ENCODE data around the gene ERBB4. TPM values are rescaled to one million over a fixed set of nuclear protein-coding genes. Genes with fewer than 3 reads are reported as not detected.

Gene ERBB4
- polyA plus RNA-seq, 1 donor: 0.37 TPM

DNA sequence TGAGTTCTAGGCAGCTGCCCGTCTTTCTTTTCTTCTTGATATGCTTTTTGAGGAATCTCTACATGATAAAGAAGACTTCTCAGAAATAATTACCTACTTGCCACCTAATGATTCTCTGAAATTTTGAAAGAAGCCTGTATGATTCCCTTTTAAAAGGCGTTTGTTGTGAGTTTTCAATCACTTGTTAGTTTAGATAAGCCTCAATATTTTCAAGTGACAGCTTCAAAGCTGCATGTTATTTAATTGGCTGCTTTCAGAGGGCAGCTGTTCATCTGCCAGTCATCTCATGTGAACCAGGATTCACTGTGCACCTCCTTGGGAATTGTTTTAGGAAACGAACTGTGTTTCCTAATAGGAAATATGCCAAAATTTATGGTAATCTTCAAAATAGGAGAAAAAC lies 1044.1 kb downstream of the ERBB4 start:
- Histone ChIP-seq H3K36me3 (ENCODE audit: control insufficient read depth, insufficient read depth, low read length) (no peaks in the 10 kb centered on the region), H3K4me1 (ENCODE audit: control insufficient read depth, insufficient read depth, low read length) (no peaks in the 10 kb centered on the region)
- WGBS (ENCODE audit: insufficient coverage, low lambda C conversion rate): 80% methylated on average over 3 of the region's 3 CpGs

DNA sequence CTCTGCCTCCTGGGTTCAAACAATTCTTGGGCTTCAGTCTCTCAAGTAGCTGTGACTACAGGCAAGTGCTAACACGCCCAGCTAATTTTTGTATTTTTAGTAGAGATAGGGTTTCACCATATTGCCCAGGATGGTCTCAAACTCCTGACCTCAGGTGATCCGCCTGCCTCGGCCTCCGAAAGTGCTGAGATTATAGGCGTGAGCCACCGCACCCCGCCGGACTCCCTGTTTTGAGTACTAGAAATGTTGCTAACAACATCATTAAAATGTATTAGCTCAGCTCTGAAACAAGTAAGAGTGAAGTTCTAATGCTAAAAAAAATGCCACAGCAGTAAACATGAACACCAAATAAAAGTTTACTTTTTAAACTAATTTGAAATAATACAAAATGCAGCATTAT lies 1044.5 kb downstream of the ERBB4 start:
- no peak for DNase-seq
- 95% methylated on average over 4 of the region's 8 CpGs for WGBS (ENCODE audit: insufficient coverage, low lambda C conversion rate)
- no peak overlapping the region for H3K27ac ChIP-seq (ENCODE audit: low read length)
- no peaks in the 10 kb centered on the region for H3K36me3 ChIP-seq (ENCODE audit: control insufficient read depth, insufficient read depth, low read length)
- no peaks in the 10 kb centered on the region for H3K9me3 ChIP-seq (ENCODE audit: control insufficient read depth, low read depth, low read length)
- H3K27me3 ChIP-seq (ENCODE audit: control insufficient read depth, insufficient read depth, low read length): no peaks in the 10 kb centered on the region
- H3K4me1 ChIP-seq (ENCODE audit: control insufficient read depth, insufficient read depth, low read length): no peaks in the 10 kb centered on the region
- H3K4me3 ChIP-seq (ENCODE audit: low read length): no peak overlapping the region

More for the DNA sequence above, 1044.1 kb downstream of the ERBB4 start:
- no peak overlapping the region for H3K4me3 ChIP-seq (ENCODE audit: low read length)
- no peaks in the 10 kb centered on the region for H3K9me3 ChIP-seq (ENCODE audit: control insufficient read depth, low read depth, low read length)
- no peak overlapping the region for H3K27ac ChIP-seq (ENCODE audit: low read length)
- no peaks in the 10 kb centered on the region for H3K27me3 ChIP-seq (ENCODE audit: control insufficient read depth, insufficient read depth, low read length)
- DNase-seq: no peak

DNA sequence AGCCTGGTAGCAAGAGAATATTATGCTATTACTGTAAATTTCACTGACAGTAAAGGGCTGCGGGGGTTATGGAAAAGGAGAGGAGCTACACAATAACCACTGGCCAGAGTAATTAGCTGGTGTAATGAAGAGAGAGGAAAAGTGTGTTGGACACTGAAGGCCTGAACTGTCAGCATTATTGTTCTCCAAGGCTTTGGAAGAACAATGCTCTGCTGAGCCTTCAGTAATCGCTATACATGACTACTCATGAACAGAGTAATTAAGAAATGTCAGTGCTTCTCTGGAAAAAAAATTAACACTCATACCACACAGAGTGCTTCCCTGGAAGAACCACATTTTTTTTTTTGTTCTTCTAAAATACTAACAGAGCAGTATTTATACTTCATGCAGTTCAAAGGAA lies 1050.9 kb downstream of the ERBB4 start:
- H3K4me3 ChIP-seq (ENCODE audit: low read length): no peak overlapping the region
- no peaks in the 10 kb centered on the region for H3K27me3 ChIP-seq (ENCODE audit: control insufficient read depth, insufficient read depth, low read length)
- 83% methylated on average over 1 of the region's 2 CpGs for WGBS (ENCODE audit: insufficient coverage, low lambda C conversion rate)
- H3K4me1 ChIP-seq (ENCODE audit: control insufficient read depth, insufficient read depth, low read length): no peaks in the 10 kb centered on the region
- H3K27ac ChIP-seq (ENCODE audit: low read length): no peak overlapping the region
- no peak for DNase-seq
- H3K36me3 ChIP-seq (ENCODE audit: control insufficient read depth, insufficient read depth, low read length): no peaks in the 10 kb centered on the region
- H3K9me3 ChIP-seq (ENCODE audit: control insufficient read depth, low read depth, low read length): no peaks in the 10 kb centered on the region

DNA sequence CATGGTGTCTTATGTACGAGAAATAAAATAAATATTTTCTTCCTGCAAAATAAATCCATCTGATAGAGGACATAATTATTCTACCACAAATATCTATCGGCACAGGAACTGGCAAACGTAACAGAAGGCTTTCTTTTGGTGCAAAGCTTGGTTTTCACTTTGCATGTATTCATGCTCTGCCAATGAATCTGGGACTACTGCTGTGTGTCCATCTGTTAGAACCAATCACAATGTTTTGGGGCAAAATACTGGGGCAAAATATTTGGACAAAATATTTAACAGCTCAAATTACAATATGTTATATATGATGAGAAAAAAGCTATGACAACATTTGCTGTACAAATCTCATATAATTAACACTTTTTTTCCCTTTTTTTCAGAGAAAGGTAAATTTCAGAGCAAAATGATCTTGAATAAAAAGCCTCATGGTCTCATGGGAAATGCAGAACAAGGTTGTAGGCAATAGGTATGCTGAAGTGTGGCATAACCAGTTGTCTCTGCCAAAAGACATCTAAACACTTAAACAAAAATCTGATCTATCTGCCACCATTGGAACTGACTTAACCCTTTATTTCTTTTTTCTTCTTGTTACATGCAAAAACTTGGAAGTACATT lies 1059.0 kb downstream of the ERBB4 start:
- WGBS (ENCODE audit: insufficient coverage, low lambda C conversion rate): no CpG with 5 or more reads among the region's 3 CpGs
- Histone ChIP-seq H3K4me1 (ENCODE audit: control insufficient read depth, insufficient read depth, low read length) (no peaks in the 10 kb centered on the region), H3K9me3 (ENCODE audit: control insufficient read depth, low read depth, low read length) (no peaks in the 10 kb centered on the region), H3K36me3 (ENCODE audit: control insufficient read depth, insufficient read depth, low read length) (no peaks in the 10 kb centered on the region), H3K27me3 (ENCODE audit: control insufficient read depth, insufficient read depth, low read length) (no peaks in the 10 kb centered on the region), H3K4me3 (ENCODE audit: low read length) (no peak overlapping the region), H3K27ac (ENCODE audit: low read length) (no peak overlapping the region)
- DNase-seq: no peak

DNA sequence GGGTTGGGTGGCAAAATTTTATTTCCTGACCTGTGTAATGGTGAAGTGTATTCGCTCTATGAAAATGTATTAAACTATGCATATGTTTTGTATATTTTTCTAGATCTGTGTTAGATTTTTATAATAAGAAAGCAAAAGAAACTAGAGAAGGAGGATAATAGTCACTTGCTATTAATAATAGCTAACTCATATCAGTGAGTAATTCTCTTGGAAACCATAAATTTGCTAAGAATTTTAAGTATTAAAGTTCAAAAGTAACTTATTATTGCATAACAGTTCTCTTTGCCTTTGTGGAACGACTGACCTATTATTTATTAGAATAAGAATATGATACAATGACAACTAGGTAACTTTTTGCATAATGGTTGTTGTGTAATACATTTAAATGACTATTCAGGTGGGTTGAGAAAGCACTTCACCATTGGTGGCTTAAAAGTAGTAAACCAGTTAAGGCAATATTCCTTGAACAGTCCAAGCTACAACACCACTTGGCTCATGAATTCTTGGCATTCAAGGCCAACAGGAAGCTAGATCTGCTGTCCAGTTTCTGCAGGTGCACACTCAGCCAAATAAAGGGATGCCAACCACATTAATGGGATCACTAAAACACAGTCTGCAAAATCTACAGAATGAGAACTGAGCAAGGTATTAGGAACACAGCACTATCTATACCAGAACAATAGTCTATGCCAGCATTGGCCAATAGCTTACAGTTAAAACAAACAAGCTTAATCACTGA lies 1060.9 kb downstream of the ERBB4 start:
- 95% methylated on average over 2 of the region's 2 CpGs for WGBS (ENCODE audit: insufficient coverage, low lambda C conversion rate)
- H3K27me3 ChIP-seq (ENCODE audit: control insufficient read depth, insufficient read depth, low read length): no peaks in the 10 kb centered on the region
- H3K9me3 ChIP-seq (ENCODE audit: control insufficient read depth, low read depth, low read length): no peaks in the 10 kb centered on the region
- no peaks in the 10 kb centered on the region for H3K36me3 ChIP-seq (ENCODE audit: control insufficient read depth, insufficient read depth, low read length)
- H3K27ac ChIP-seq (ENCODE audit: low read length): no peak overlapping the region
- no peak for DNase-seq
- H3K4me3 ChIP-seq (ENCODE audit: low read length): no peak overlapping the region
- H3K4me1 ChIP-seq (ENCODE audit: control insufficient read depth, insufficient read depth, low read length): no peaks in the 10 kb centered on the region

DNA sequence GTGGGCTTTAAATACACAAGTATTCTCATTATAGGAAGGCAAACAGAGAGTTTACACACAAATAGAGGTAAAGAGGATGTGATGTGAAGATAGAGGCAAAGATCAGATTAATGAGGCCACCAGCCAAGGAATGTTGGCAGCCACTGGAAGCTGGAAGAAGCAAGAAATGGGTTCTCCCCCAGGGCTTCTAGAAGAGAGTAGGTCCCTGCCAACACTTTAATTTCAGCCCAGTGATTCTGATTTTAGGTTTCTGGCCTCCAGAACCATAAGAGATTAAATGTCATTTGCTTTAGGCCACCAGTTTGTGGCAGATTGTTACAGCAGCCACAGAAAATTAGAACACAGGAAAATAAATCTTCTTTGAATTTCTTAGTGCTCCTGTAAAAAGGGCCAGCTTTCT lies 1065.5 kb downstream of the ERBB4 start:
- no peak overlapping the region for H3K4me3 ChIP-seq (ENCODE audit: low read length)
- no peak overlapping the region for H3K27ac ChIP-seq (ENCODE audit: low read length)
- H3K27me3 ChIP-seq (ENCODE audit: control insufficient read depth, insufficient read depth, low read length): no peaks in the 10 kb centered on the region
- H3K4me1 ChIP-seq (ENCODE audit: control insufficient read depth, insufficient read depth, low read length): no peaks in the 10 kb centered on the region
- H3K36me3 ChIP-seq (ENCODE audit: control insufficient read depth, insufficient read depth, low read length): no peaks in the 10 kb centered on the region
- no peaks in the 10 kb centered on the region for H3K9me3 ChIP-seq (ENCODE audit: control insufficient read depth, low read depth, low read length)
- DNase-seq: no peak

DNA sequence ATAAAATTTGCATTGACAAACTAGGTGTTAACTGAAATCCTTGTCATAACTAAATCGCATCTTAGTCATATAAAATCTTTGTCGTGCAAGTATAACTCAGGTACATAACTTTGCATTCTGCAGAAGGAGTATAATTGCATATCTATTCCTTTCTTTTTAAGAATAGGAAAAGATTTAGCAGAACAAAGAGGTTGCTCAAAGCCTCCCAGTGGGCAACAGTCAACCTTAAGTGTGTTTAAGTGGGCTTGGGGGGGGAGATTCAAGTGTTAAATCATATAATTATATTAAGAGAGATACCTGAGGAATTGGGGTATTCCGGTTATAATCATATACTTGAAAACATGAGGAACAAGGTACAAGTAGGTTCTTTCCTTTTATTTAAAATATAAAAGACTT lies 1068.9 kb downstream of the ERBB4 start:
- no peaks in the 10 kb centered on the region for H3K9me3 ChIP-seq (ENCODE audit: control insufficient read depth, low read depth, low read length)
- WGBS (ENCODE audit: insufficient coverage, low lambda C conversion rate): 87% methylated on average over 2 of the region's 3 CpGs
- H3K27ac ChIP-seq (ENCODE audit: low read length): no peak overlapping the region
- no peaks in the 10 kb centered on the region for H3K36me3 ChIP-seq (ENCODE audit: control insufficient read depth, insufficient read depth, low read length)
- H3K27me3 ChIP-seq (ENCODE audit: control insufficient read depth, insufficient read depth, low read length): no peaks in the 10 kb centered on the region
- DNase-seq: no peak
- H3K4me3 ChIP-seq (ENCODE audit: low read length): no peak overlapping the region
- no peaks in the 10 kb centered on the region for H3K4me1 ChIP-seq (ENCODE audit: control insufficient read depth, insufficient read depth, low read length)

DNA sequence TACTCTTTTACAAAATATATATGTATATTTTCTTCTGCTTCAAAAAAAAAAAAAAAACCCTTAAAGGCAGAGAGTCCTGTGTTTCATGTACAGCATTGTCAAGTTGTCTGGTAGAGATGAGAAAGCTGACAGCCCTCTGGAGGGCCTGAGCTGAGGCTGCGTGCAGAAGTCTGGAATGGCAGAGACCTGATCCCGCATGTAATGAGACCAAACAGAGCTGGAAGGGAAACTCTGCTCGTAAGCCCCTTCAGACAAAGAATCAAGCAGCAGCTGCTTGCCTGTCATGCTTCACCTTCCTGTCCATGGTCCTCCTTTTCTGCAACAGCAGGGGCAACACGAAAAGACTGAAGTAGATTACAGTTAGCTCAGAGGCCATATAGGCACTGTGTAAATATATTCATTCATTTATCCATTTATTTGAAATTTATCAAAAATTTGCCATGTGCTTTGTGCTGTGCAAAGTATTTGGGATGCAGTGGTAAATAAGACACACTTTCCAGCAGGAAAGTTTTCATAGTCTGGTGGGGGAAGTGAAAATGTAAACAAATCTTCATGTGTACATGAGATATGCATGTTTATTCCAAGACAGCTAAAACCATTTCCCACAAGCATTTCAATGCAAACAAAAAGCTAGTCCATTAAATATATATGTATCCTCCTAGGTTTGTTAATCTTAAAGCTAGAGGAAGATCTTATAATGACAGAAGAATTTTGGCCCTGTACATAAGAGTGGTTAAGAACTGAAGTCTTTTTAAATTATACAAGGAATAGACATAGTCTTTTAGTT lies 1069.5 kb downstream of the ERBB4 start:
- no CpG with 5 or more reads among the region's 4 CpGs for WGBS (ENCODE audit: insufficient coverage, low lambda C conversion rate)
- no peak overlapping the region for H3K27ac ChIP-seq (ENCODE audit: low read length)
- DNase-seq: no peak

DNA sequence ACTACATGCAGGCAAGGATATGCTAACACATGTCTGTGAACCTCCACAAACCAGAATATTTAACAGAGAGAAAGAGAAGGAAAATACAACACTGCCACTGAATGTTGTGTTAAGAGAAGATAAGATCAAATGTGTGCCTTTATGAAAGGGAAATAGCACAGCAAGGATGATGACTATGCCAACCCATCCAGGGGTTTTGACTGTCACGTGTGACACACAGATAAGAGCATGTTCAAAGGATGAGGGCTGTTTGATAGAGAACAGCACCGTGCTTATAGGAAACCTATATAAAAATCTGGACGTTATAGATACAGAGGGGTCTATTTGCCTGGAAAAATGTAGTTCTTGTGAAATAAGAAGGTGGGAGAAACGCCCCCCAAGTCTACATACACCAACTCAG lies 1070.4 kb downstream of the ERBB4 start:
- Histone ChIP-seq H3K9me3 (ENCODE audit: control insufficient read depth, low read depth, low read length) (no peaks in the 10 kb centered on the region), H3K27ac (ENCODE audit: low read length) (no peak overlapping the region), H3K36me3 (ENCODE audit: control insufficient read depth, insufficient read depth, low read length) (no peaks in the 10 kb centered on the region), H3K4me1 (ENCODE audit: control insufficient read depth, insufficient read depth, low read length) (no peaks in the 10 kb centered on the region), H3K4me3 (ENCODE audit: low read length) (no peak overlapping the region), H3K27me3 (ENCODE audit: control insufficient read depth, insufficient read depth, low read length) (no peaks in the 10 kb centered on the region)
- no peak for DNase-seq
- WGBS (ENCODE audit: insufficient coverage, low lambda C conversion rate): 49% methylated on average over 4 of the region's 4 CpGs

More for the DNA sequence above, 1069.5 kb downstream of the ERBB4 start:
- no peaks in the 10 kb centered on the region for H3K36me3 ChIP-seq (ENCODE audit: control insufficient read depth, insufficient read depth, low read length)
- no peaks in the 10 kb centered on the region for H3K4me1 ChIP-seq (ENCODE audit: control insufficient read depth, insufficient read depth, low read length)
- H3K4me3 ChIP-seq (ENCODE audit: low read length): no peak overlapping the region
- H3K27me3 ChIP-seq (ENCODE audit: control insufficient read depth, insufficient read depth, low read length): no peaks in the 10 kb centered on the region
- no peaks in the 10 kb centered on the region for H3K9me3 ChIP-seq (ENCODE audit: control insufficient read depth, low read depth, low read length)

DNA sequence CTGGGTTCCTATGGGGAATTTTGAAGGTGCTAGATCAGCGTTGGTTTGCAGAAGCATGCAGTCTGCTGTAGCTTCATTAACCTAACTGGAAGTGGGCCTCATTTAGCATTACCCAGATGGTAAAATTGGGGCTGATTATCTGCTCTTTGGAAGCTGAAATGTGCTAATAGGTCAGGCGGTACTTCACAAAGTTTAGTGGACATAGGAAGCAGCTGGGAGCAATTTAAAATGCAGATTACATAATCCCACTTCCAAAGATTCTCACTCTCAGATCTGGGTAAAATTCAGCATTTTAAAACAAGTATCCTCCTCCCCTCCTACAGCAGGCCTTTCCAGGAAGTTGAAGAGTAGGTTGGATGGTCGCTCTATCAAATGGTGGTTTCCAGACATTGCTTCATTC lies 1075.2 kb downstream of the ERBB4 start:
- Histone ChIP-seq H3K4me3 (ENCODE audit: low read length) (no peak overlapping the region), H3K9me3 (ENCODE audit: control insufficient read depth, low read depth, low read length) (no peaks in the 10 kb centered on the region), H3K27ac (ENCODE audit: low read length) (no peak overlapping the region), H3K4me1 (ENCODE audit: control insufficient read depth, insufficient read depth, low read length) (no peaks in the 10 kb centered on the region), H3K27me3 (ENCODE audit: control insufficient read depth, insufficient read depth, low read length) (no peaks in the 10 kb centered on the region), H3K36me3 (ENCODE audit: control insufficient read depth, insufficient read depth, low read length) (no peaks in the 10 kb centered on the region)
- DNase-seq: no peak
- no CpG with 5 or more reads among the region's 3 CpGs for WGBS (ENCODE audit: insufficient coverage, low lambda C conversion rate)

Measured in large intestine (tissue), 3 donors.